Neuronal stem cell (in vitro differentiated cells): ENCODE measurements around the gene STX18.

Source experiments
- DNase-seq: peaks from one replicate; pipeline ENCODE4 v3.0.0-alpha.2; 2013; ENCODE audit warnings: low spot score
- H2AFZ ChIP-seq: one replicate; pipeline ENCODE4 v1.6.1; 2013; ENCODE audit warnings: mild to moderate bottlenecking, low read length, inconsistent platforms
- H2AK5ac ChIP-seq: 2 replicates; pipeline ENCODE4 v1.6.1; 2013; ENCODE audit warnings: low read depth, mild to moderate bottlenecking, inconsistent platforms, low read length, moderate library complexity, mixed read lengths
- H2BK120ac ChIP-seq: 2 replicates; pipeline ENCODE4 v1.6.1; 2013; ENCODE audit warnings: low read depth, mild to moderate bottlenecking, inconsistent platforms, low read length, moderate library complexity, mixed read lengths
- H2BK12ac ChIP-seq: one replicate; pipeline ENCODE4 v1.6.1; 2013; ENCODE audit warnings: low read length, inconsistent platforms
- H2BK15ac ChIP-seq: 2 replicates; pipeline ENCODE4 v1.6.1; 2013; ENCODE audit warnings: mild to moderate bottlenecking, low read length, inconsistent platforms, mixed read lengths
- H2BK5ac ChIP-seq: one replicate; pipeline ENCODE4 v1.6.1; 2013; ENCODE audit warnings: inconsistent platforms, mild to moderate bottlenecking, low read length, moderate library complexity
- H3K14ac ChIP-seq: one replicate; pipeline ENCODE4 v1.6.1; 2013; ENCODE audit warnings: low read length, inconsistent platforms
- H3K18ac ChIP-seq: 2 replicates; pipeline ENCODE4 v1.6.1; 2013; ENCODE audit warnings: low read length, inconsistent platforms
- H3K23ac ChIP-seq: 2 replicates; pipeline ENCODE4 v1.6.1; 2013; ENCODE audit warnings: low read depth, mild to moderate bottlenecking, mixed read lengths, low read length, inconsistent platforms; ENCODE audit not compliant: poor library complexity
- H3K27ac ChIP-seq: replicated peaks from 3 replicates; pipeline ENCODE4 v1.5.1; 2013; ENCODE audit warnings: low read length, inconsistent platforms
- H3K27me3 ChIP-seq, 3 experiments: 2 replicates each; pipeline ENCODE4 v1.6.1; 2013; ENCODE audit warnings: low read length in 3 of 3, mild to moderate bottlenecking in 2 of 3, inconsistent platforms in 1 of 3, low read depth in 1 of 3, mixed read lengths in 1 of 3, moderate library complexity in 1 of 3; ENCODE audit not compliant: control insufficient read depth in 3 of 3, insufficient read depth in 3 of 3
- H3K36me3 ChIP-seq, 2 donors: replicated peaks in 1 of 2; 2 replicates each; pipeline ENCODE4 v1.6.1; 2013; ENCODE audit warnings: low read length in 2 of 2; ENCODE audit not compliant: control insufficient read depth in 2 of 2, insufficient read depth in 2 of 2
- H3K4ac ChIP-seq: 2 replicates; pipeline ENCODE4 v1.6.1; 2013; ENCODE audit warnings: inconsistent platforms, mild to moderate bottlenecking, low read length, moderate library complexity
- H3K4me1 ChIP-seq, 2 donors: 1 replicate in 1 of 2; 2 replicates in 1 of 2; pipeline ENCODE4 v1.6.1; 2013; ENCODE audit warnings: low read length in 2 of 2, low read depth in 1 of 2; ENCODE audit not compliant: control insufficient read depth in 2 of 2, insufficient read depth in 1 of 2
- H3K4me2 ChIP-seq: one replicate; pipeline ENCODE4 v1.6.1; 2013; ENCODE audit warnings: mild to moderate bottlenecking, low read length, inconsistent platforms; ENCODE audit not compliant: insufficient read depth, poor library complexity, severe bottlenecking
- H3K4me3 ChIP-seq, 2 donors: 2 replicates each; pipeline ENCODE4 v1.5.1; 2013; ENCODE audit warnings: low read length in 2 of 2, mild to moderate bottlenecking in 2 of 2, inconsistent platforms in 1 of 2, moderate library complexity in 1 of 2
- H3K79me1 ChIP-seq: one replicate; pipeline ENCODE4 v1.6.1; 2013; ENCODE audit warnings: low read depth, mild to moderate bottlenecking, inconsistent platforms, low read length, moderate library complexity
- H3K9ac ChIP-seq: one replicate; pipeline ENCODE4 v1.6.1; 2013; ENCODE audit warnings: mild to moderate bottlenecking, low read depth, low read length, inconsistent platforms; ENCODE audit not compliant: poor library complexity
- H3K9me3 ChIP-seq, 2 donors: replicated peaks in 1 of 2; 2 replicates each; pipeline versions ENCODE3 to v1.6.1; 2013; ENCODE audit warnings: low read length in 2 of 2, mild to moderate bottlenecking in 2 of 2, inconsistent platforms in 1 of 2, low read depth in 1 of 2, mixed read lengths in 1 of 2, moderate library complexity in 1 of 2; ENCODE audit not compliant: control insufficient read depth in 2 of 2, insufficient read depth in 1 of 2
- H4K8ac ChIP-seq: one replicate; pipeline ENCODE4 v1.6.1; 2013; ENCODE audit warnings: low read depth, mild to moderate bottlenecking, inconsistent platforms, low read length, moderate library complexity
- H4K91ac ChIP-seq: one replicate; pipeline ENCODE4 v1.6.1; 2013; ENCODE audit warnings: low read length, low read depth, mild to moderate bottlenecking, inconsistent platforms; ENCODE audit not compliant: poor library complexity
- WGBS, 2 donors: extraction: QIAGEN DNeasy Blood & Tissue Kit; methylation state at CpG; one replicate each; pipeline ENCODE4 v1.1.7; 2013; ENCODE audit warnings: missing lambda C conversion rate in 2 of 2, mixed read lengths in 1 of 2; ENCODE audit not compliant: insufficient read length in 2 of 2, insufficient replicate concordance in 1 of 2; ENCODE audit errors: extremely low coverage in 2 of 2; 5-methylcytosine and 5-hydroxymethylcytosine counted together

STX18 gene

DNA sequence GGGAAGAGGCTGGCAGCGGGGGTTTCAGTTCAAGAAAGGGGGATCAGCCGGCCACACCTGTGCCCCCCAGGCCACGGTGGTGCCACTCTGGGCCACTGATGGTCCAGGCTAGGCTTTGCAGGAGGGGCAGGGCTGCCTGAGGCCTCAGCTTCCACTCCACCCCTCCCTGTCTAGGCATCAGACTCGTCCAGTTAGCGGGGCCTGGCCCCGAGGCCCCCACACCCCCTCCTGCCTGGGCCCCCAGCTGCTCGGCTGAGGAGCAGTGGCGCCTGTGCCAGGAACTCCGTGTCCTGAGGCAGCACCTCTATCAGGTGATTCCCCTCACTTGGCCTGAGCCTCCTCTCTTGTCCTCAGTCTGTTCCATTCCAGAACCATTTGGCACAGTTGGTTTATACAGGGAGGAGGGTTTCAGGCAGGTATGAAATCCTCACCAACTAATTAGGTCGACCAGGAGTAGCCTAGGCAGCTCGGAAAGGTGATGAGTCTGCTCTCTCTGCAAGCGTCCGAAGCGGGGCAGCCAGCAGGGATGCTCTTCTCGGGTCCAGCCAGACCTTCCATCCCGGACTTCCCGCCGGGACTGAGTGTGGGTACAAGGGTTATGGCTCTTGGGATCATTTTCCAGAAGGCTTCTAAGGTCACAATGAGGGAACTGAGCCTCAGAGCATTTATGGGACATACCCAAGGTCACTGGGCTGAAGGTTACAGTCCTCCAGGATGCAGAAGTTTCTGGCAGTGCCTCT, 152.8 kb downstream of the STX18 start:
- peaks cover 0 to 18% of the 10 kb centered on the region in 2 donors for H3K36me3 ChIP-seq
- H3K18ac ChIP-seq: no peak overlapping the region
- H3K79me1 ChIP-seq: peaks cover 4% of the 10 kb centered on the region
- no peak overlapping the region for H4K91ac ChIP-seq
- peaks cover 8 to 10% of the 10 kb centered on the region in 2 donors for H3K4me1 ChIP-seq
- H3K9ac ChIP-seq: no peak overlapping the region
- H3K27ac ChIP-seq: no peak overlapping the region
- H3K14ac ChIP-seq: no peak overlapping the region
- H2BK15ac ChIP-seq: no peak overlapping the region
- no peak overlapping the region for H2AFZ ChIP-seq
- no peak overlapping the region for H2BK12ac ChIP-seq
- DNase-seq: no peak
- no CpG with 5 or more reads among the region's 18 CpGs for WGBS, 2 donors
- no peak overlapping the region for H2BK5ac ChIP-seq
- peaks cover 7 to 80% (median 34%) of the 10 kb centered on the region in 3 experiments for H3K27me3 ChIP-seq
- H4K8ac ChIP-seq: no peak overlapping the region
- no peaks in the 10 kb centered on the region for H3K9me3 ChIP-seq
- no peak overlapping the region for H3K4ac ChIP-seq
- no peak overlapping the region for H2BK120ac ChIP-seq
- no peak overlapping the region for H3K4me3 ChIP-seq
- peak overlapping the region; percentile 68 for H2AK5ac ChIP-seq
- H3K23ac ChIP-seq: no peak overlapping the region
- no peak overlapping the region for H3K4me2 ChIP-seq

DNA sequence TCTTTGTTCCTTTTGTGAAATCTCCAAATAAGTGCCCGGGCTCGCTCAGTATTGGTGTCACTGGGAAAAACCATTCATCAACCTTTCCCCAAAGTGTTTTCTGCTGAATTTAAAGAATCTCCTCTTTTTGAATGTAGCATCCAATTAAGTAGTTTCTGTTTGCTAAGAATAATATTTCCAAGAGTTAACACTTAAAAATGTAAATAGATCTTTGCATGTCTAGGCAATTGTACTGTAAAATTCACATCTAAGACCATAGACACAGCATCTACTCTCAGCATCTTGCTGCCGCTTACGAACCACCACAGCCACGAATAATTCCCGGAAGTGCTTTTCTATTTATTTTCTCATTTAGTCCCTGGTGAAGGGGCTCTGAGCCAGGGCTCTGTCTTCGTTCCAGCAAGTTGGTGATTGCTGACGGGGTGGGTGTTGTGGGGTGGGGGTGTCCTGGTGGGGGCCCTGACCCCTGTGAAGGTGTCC, 153.5 kb downstream of the STX18 start:
- no peak overlapping the region for H3K4me2 ChIP-seq
- H3K9me3 ChIP-seq: no peaks in the 10 kb centered on the region
- H4K8ac ChIP-seq: no peak overlapping the region
- no peak overlapping the region for H2BK120ac ChIP-seq
- no peak overlapping the region for H4K91ac ChIP-seq
- no peak overlapping the region for H2BK15ac ChIP-seq
- no peak overlapping the region for H3K23ac ChIP-seq
- H2BK12ac ChIP-seq: no peak overlapping the region
- no peak overlapping the region for H3K27ac ChIP-seq
- H3K4ac ChIP-seq: no peak overlapping the region
- peak overlapping the region; percentile 94 for H2AFZ ChIP-seq
- no CpG with 5 or more reads among the region's 8 CpGs for WGBS, 2 donors
- H3K79me1 ChIP-seq: peaks cover 4% of the 10 kb centered on the region
- no peak overlapping the region for H3K9ac ChIP-seq
- no peak overlapping the region for H2BK5ac ChIP-seq
- peaks cover 7 to 84% (median 34%) of the 10 kb centered on the region in 3 experiments for H3K27me3 ChIP-seq
- no peak overlapping the region for H3K14ac ChIP-seq
- peaks cover 0 to 15% of the 10 kb centered on the region in 2 donors for H3K36me3 ChIP-seq
- H2AK5ac ChIP-seq: peak overlapping the region; percentile 68
- no peak overlapping the region for H3K4me3 ChIP-seq
- no peak for DNase-seq
- peaks cover 8 to 10% of the 10 kb centered on the region in 2 donors for H3K4me1 ChIP-seq
- no peak overlapping the region for H3K18ac ChIP-seq

DNA sequence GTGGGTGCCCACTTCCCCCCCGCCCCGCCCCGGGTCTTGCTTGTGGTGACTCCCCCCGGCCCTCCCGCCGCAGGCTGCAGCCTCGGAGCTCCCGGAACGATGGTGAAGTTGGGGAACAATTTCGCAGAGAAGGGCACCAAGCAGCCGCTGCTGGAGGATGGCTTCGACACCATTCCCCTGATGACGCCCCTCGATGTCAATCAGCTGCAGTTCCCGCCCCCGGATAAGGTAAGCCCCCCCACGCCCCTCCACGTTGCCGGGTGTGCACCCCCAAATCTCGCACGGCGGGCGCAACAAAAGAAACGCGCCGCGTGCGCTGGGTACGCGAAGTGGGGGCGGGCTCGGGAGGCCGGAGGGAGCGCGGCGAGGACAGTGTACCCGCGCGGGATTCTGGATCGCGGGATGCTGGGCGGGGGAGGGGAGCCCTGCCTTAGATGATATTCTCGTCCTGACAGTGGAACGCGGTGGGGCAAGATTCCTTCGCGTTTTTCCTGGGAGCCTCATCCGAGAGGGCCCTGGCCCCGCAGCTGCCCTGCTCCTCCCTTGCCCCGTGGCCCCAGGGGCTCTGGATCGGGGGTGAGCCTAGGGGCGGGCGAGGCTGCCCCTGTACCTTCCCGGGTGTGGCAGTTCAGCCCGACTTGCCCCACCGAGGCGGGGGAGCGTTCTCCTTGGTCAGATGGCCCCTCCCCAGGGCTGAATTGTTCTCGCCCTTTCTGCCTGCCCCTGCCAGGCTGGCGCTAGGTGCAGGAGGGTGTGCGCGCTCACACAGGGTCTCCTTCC, 154.1 kb downstream of the STX18 start:
- H3K27ac ChIP-seq: no peak overlapping the region
- H4K91ac ChIP-seq: no peak overlapping the region
- H3K79me1 ChIP-seq: peaks cover 4% of the 10 kb centered on the region
- no peaks in the 10 kb centered on the region for H3K9me3 ChIP-seq
- H3K18ac ChIP-seq: peak overlapping the region; percentile 95
- peak overlapping the region; percentile 56 for H3K23ac ChIP-seq
- no peak overlapping the region for H3K4ac ChIP-seq
- H3K27me3 ChIP-seq: peaks cover 7 to 88% (median 34%) of the 10 kb centered on the region in 3 experiments
- no peak overlapping the region for H2BK120ac ChIP-seq
- H3K36me3 ChIP-seq: peaks cover 0 to 13% of the 10 kb centered on the region in 2 donors
- no peak overlapping the region for H2BK12ac ChIP-seq
- H2AFZ ChIP-seq: peak overlapping the region; percentile 94
- peaks cover 8 to 10% of the 10 kb centered on the region in 2 donors for H3K4me1 ChIP-seq
- WGBS, 2 donors: no CpG with 5 or more reads among the region's 62 CpGs
- peak overlapping the region; percentile 96 for H3K4me2 ChIP-seq
- H3K14ac ChIP-seq: peak overlapping the region; percentile 92
- H2BK15ac ChIP-seq: peak overlapping the region; percentile 78
- no peak overlapping the region for H2BK5ac ChIP-seq
- H2AK5ac ChIP-seq: peak overlapping the region; percentile 72
- DNase-seq: no peak
- peak overlapping the region; percentile 48 to 92 for H3K4me3 ChIP-seq
- H4K8ac ChIP-seq: no peak overlapping the region
- peak overlapping the region; percentile 91 for H3K9ac ChIP-seq
